Mammary epithelial cell (primary cell): Measurements from ENCODE around the gene SFXN3.

Experiments used
- EZH2 ChIP-seq: IDR thresholded peaks from 2 replicates; pipeline ENCODE4 v1.6.1; 2012; ENCODE audit warnings: low read length, inconsistent platforms, borderline replicate concordance
- TF ChIP-seq, protein P1 (sequence below), 2 donors: IDR thresholded peaks in 1 of 2; conservative IDR thresholded peaks in 1 of 2; 2 replicates each; pipeline ENCODE4 v1.5.1; 2011 to 2012; ENCODE audit warnings: inconsistent platforms in 2 of 2, low read length in 2 of 2, mild to moderate bottlenecking in 2 of 2, control low read depth in 1 of 2, low read depth in 1 of 2; ENCODE audit not compliant: insufficient read depth in 1 of 2; ENCODE audit errors: extremely low read depth in 1 of 2

- TF ChIP-seq EZH2: no peak
- TF ChIP-seq, protein P1, sequence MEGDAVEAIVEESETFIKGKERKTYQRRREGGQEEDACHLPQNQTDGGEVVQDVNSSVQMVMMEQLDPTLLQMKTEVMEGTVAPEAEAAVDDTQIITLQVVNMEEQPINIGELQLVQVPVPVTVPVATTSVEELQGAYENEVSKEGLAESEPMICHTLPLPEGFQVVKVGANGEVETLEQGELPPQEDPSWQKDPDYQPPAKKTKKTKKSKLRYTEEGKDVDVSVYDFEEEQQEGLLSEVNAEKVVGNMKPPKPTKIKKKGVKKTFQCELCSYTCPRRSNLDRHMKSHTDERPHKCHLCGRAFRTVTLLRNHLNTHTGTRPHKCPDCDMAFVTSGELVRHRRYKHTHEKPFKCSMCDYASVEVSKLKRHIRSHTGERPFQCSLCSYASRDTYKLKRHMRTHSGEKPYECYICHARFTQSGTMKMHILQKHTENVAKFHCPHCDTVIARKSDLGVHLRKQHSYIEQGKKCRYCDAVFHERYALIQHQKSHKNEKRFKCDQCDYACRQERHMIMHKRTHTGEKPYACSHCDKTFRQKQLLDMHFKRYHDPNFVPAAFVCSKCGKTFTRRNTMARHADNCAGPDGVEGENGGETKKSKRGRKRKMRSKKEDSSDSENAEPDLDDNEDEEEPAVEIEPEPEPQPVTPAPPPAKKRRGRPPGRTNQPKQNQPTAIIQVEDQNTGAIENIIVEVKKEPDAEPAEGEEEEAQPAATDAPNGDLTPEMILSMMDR (conservative IDR thresholded peaks at IDR 0.05 in 1 of 2, IDR thresholded peaks at IDR 0.05 in 1 of 2; ENCODE audit: extremely low read depth in 1 of 2, insufficient read depth in 1 of 2, low read depth in 1 of 2, low read length in 2 of 2): no peak
Observed at GRCh38 chr10:101061624-101062231, 30.7 kb downstream of the SFXN3 start, which contains the start of gene KAZALD1.
